Measurements from ENCODE around the gene PRR5L.

DNA sequence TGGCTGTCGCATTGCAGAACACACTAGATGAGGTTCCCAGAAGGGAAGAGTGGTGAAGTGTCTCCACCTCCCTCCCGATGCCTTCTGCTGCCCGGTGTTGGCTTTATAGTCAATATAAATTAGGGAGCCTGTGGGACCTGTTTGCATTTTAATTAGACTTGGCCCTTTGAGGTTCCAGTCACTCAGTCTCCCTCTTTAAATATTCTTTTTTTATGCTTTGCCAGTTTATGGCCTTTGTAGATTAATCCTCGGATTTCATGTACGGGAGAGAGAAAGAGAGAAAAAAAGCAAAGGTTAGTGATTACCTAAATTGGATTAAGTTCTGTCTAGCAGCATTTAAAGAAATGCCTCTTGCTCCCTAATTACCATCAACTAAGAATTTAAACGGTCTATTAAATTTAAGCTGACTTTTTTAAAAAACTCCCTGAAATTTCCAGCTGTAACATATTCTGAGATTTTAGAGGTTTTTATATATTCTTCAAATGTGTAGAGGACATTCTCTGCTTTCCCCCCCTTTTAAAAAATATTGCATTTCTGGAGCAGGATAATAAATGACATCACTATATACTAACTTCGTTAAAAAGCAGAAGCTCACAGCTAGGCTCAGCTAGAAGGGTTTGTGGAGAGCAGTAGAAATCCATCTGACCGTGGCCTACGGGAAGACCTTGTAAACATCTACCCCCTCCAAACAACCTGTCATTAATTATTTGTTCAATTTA, 84.4 kb downstream of the PRR5L start:
- TF ChIP-seq, protein P1, sequence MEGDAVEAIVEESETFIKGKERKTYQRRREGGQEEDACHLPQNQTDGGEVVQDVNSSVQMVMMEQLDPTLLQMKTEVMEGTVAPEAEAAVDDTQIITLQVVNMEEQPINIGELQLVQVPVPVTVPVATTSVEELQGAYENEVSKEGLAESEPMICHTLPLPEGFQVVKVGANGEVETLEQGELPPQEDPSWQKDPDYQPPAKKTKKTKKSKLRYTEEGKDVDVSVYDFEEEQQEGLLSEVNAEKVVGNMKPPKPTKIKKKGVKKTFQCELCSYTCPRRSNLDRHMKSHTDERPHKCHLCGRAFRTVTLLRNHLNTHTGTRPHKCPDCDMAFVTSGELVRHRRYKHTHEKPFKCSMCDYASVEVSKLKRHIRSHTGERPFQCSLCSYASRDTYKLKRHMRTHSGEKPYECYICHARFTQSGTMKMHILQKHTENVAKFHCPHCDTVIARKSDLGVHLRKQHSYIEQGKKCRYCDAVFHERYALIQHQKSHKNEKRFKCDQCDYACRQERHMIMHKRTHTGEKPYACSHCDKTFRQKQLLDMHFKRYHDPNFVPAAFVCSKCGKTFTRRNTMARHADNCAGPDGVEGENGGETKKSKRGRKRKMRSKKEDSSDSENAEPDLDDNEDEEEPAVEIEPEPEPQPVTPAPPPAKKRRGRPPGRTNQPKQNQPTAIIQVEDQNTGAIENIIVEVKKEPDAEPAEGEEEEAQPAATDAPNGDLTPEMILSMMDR (IDR thresholded peaks at IDR 0.05) = no peak
- no peak for TF ChIP-seq POLR2A (IDR thresholded peaks at IDR 0.05)

Measured in tibial nerve (tissue), 3 donors.